HG03565 (cell line): ENCODE results near the gene SLC26A5.
"Not testable (repeated sequence)": the region's sequence is repeated elsewhere in the genome, so short reads cannot be mapped to it uniquely, and the experiment has no call there.

Experiments
- ATAC-seq: cut with Tn5 transposase; IDR thresholded peaks from one replicate; pipeline ENCODE4 v1.9.1; 2021; ENCODE audit warnings: mild to moderate bottlenecking, moderate library complexity; ENCODE audit not compliant: unreplicated experiment

Gene SLC26A5, protein sequence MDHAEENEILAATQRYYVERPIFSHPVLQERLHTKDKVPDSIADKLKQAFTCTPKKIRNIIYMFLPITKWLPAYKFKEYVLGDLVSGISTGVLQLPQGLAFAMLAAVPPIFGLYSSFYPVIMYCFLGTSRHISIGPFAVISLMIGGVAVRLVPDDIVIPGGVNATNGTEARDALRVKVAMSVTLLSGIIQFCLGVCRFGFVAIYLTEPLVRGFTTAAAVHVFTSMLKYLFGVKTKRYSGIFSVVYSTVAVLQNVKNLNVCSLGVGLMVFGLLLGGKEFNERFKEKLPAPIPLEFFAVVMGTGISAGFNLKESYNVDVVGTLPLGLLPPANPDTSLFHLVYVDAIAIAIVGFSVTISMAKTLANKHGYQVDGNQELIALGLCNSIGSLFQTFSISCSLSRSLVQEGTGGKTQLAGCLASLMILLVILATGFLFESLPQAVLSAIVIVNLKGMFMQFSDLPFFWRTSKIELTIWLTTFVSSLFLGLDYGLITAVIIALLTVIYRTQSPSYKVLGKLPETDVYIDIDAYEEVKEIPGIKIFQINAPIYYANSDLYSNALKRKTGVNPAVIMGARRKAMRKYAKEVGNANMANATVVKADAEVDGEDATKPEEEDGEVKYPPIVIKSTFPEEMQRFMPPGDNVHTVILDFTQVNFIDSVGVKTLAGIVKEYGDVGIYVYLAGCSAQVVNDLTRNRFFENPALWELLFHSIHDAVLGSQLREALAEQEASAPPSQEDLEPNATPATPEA

DNA sequence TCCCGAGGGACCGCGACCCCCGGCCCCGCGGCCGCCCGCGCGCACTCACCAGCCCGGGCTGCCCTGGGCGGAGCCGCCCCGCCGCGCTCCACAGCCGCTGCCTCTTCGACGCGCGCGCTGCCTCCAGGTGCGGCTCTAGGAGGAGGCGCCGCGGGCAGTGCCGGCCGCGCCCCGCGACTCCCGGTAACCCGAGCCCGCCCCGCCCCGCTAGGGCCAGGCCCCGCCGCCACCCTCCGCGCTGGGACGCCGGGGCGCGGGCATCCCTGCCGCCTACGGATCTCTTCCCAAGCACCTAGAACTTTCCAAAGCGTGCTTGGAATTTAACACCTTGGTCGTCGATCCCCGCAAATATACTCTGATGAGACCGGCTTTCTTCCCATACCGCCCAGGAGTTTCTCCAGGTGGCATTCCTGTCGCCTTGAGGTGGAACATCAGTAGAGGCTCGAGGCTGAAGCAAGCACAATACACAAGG is at the start of gene SLC26A5:
SLC26A5 (minus strand) TSS at position 159 of the 472 bp plus-strand sequence. CDS start 24,693 bp downstream, outside the sequence.
- ATAC-seq: no peak

DNA sequence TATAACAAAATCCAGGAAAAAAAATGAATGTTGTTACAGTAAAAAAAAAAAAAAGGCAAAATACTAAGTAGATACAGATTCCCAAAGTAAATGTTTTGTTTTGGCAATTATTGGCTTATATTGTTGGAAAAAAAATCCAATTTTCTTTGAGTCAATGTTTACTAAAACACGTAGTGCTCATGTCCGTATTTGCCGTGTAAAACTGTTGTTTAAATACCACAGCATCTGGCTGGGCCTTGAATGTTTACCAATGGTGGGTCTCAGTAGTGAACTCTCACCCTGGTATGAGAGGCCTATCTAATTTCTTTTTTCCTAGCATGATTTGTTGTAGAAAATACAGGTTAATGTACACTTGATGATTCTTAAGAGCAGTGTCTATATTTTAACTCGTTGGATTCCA is 41.4 kb upstream of the SLC26A5 start:
- ATAC-seq: no peak

DNA sequence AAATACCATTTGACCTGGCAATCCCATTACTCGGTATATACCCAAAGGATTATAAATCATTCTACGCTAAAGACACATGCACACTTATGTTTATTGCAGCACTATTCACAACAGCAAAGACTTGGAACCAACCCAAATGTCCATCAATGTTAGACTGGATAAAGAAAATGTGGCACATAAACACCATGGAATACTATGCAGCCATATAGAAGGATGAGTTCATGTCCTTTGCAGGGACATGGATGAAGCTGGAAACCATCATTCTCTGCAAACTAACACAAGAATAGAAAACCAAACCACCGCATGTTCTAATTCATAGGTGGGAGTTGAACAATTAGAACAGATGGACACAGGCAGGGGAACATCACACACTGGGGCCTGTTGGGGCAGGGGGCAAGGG is 40.9 kb upstream of the SLC26A5 start:
- not testable (repeated sequence) for ATAC-seq

DNA sequence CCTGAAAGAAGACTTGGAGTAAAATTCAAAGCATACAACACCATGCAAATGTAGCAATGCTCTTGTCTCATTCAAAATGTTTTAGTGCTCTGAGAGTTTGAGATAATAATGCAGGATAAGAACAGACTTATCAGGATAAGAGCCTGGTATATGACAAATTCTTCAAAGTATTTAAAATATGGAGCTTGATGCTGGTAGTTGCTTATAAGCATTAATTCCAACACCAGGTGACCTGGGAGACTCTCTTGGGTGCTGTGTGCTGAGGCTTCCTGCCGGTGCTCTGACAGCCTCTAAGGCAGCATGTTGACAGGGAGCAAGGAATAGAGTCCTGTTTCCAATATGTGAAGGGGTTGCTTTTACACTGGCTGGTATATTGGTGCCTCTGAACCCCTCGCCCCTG is 34.8 kb upstream of the SLC26A5 start:
- no peak for ATAC-seq

DNA sequence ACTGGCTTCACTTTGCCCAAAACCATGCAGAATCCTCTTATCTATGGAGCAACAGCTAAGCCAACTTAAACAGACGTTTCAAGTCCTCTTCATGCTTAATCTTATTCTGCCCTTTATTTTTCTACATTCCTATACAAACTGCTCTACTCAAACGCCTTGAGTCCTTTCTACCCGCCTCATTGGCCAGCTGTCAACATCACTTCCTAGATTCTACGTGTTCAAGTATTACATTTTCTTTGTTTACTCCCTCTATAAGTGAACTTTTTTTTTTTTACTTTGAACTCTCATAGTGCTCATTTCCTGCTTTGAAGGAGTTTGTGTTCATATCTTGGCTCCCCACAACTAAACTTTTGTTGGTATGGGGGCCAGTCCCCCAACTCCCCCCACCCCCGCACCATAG is 28.9 kb upstream of the SLC26A5 start:
- no peak for ATAC-seq

DNA sequence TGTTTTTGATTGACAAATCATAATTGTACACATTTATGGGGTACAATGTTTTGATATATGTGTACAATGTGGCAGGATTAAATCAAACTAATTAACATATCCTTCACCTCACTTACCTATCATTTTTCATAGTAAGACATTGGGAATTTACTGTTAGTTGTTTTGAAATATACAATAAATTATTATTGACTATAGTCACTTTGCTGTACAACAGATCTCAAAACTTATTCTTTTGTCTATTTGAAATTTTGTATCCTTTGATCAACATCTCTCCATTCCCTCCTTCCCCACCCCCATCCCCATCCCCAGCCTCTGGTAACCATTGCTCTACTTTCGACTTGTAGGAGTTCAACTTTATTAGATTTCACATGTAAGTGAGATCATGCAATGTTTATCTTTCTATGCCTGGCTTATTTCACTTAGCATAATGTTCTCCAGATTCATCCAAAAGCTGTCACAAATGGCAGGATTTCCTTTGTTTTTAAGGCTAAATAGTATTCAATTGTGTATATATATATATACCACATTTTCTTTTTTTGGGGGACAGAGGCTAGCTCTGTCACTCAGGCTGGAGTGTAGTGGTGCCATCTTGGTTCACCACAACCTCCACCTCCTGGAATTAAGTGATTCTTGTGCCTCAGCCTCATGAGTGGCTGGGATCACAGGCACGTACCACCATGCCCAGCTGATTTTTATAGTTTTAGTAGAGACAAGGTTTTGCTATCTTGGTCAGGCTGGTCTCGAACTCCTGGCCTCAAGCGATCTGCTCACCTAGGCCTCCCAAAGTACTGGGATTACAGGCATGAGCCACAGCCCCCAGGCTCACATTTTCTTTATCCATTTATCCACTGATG is 23.3 kb upstream of the SLC26A5 start:
- no peak for ATAC-seq

DNA sequence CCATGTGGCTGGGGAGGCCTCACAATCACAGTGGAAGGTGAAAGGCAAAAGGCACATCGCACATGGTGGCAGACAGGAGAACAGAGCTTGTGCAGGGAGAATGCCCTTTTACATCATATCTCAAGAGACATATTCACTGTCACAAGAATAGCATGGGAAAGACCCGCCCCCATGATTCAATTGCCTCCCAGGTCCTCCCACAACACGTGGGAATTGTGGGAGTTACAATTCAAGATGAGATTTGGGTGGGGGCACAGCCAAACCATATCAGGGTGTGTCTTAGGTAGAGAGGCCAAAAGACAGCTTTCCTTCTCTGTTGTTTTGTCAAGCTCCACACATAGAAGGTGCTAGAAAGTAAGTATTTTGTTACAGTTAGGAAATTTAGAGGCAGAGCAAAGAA is 20.8 kb upstream of the SLC26A5 start:
- no peak for ATAC-seq

DNA sequence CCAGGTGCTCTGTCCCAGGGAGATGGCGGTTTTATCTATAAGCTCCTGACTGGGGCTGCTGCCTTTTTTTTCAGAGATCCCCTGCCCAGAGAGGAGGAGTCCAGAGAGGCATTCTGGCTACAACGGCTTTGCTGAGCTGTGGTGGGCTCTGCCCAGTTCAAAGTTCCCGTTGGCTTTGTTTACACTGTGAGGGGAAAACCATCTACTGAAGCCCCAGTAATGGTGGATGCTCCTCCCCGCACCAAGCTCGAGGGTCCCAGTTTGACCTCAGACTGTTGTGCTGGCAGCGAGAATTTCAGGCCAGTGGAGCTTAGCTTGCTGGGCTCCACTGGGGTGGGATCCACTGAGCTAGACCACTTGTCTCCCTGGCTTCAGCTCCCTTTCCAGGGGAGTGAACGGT is 16.4 kb upstream of the SLC26A5 start:
- ATAC-seq: no peak

DNA sequence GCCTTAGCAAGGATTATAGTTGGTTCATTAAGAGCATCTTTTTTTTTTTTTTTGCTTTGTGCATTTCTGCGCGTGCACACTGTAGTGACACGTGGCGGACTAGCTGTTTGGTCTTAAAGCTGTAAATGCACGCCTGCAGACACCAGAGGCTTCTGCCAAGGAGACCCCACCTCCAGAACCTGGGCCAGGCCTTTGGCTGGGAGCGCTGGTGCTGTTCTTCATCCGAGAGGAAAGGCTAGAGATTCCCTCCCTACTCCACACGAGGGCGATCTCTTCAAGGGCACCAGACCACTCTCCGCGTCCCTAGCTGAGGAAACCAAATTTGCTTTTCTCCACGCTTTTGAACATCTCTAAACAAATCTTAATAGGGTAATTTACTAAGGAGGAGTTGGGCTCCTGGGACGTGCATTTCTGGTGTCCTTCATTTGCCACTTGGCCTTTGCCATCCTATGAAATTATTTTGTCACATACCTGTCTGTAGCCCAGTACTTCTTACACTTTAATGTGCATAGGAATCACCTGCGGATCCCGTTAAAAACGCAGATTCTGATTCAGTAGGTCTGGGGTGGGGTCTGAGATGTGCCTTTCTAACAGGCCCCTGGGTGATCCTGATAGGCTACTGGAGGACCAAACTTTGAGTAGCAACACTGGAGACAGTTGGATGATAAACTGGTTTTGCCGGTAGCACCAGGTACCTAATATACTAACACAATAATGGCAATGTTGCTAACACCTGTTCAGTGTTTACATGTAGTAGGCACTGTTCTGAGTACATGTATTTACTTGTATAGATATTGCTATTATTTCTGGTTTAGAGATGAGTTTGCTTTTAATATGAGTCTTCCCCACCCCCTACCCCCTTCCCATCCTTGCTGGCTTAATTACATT is 1.3 kb upstream of the SLC26A5 start:
- ATAC-seq: peak; percentile 68

DNA sequence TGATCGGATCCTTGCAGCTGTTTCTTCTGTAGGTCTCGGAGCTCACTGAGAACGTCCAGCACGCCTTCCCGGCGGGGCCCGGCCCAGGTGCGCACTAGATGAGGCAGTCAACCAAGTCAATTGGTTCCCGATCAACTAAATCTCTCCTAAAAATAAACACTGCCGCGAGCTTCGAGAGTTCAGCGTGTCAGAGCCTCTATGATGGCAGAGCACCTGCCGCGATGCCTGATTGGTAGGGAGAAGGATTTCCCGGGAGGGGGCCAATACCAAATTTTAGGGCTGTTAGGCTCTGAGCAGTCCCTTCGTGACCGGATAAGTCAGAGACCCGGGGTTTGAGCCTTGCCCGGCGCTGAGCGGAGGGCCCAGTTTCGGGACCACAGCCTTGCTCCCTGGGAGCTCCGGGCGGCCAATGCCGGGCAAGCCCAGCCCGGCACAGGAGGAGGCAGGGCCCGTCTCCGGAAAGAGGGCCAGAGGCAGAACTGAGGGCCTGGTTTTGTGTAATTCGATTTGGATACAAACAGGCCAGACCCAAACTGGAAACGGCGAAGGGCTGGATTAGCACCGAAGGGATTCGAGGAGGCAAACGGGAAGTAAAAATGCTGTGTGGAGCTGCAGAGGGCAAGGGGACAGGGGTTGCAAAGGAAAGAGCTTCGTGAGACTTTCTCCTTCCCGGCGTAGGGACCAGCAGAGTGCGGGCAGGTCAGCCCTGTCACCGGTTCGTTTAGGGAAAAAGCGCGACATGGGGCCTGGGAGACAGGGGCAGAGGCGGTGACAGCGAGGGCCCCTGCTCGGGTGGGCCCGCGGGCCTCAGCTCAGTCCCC is 569 bp downstream of the SLC26A5 start:
- ATAC-seq: no peak

DNA sequence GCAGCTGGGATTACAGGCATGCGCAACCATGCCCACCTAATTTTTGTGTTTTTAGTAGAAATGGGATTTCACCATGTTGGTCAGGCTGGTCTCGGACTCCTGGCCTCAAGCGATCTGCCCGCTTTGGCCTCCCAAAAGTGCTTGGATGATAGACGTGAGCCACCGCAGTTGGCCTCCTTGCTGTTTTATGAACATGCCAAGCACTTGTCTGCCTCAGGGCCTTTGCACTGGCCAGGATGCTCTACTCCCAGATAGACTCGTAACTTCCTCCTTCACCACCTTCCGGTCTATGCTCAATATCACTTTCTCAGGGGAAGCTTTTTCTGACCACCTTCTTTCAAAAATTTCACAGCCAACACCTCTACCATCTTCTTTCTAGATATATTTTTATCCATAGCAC is 6.3 kb downstream of the SLC26A5 start:
- no peak for ATAC-seq

DNA sequence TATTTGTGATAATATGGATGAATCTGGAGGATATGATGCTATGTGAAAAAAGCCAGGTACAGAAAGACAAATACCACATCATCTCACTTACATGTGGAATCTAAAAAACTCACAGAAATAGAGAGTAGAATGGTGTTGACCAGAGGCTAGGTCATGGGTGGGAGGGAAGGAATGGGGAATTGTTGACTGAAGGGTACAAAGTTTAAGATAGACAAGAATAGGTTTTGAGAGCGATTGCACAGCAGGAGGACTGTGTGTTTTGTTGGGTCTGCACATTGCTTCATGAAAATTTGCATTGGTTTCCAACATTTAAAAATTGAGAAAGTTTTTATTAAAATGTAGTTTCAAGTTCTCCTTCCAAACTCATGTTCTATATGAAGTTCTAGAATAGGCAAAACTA is 8.4 kb downstream of the SLC26A5 start:
- ATAC-seq: no peak

DNA sequence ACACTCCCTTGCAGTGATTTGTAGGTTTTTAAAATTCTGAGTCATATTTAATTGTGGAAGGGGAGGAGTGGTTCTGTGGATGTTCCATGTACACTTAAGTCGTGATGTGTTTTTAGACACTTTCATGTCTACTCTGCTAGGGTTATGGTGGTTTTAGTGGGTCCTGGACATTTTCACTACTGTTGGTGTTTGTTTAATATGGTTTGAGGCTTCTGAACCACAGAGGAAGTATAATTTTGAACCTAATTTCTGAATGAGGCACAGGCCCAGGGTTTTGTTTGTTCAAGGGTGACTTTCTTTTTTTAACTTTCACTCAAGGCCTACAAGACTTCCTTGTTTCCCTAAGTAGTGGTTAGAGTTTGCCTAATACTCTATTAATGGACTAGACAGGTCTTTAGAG is 13.3 kb downstream of the SLC26A5 start:
- peak; percentile 89 for ATAC-seq

DNA sequence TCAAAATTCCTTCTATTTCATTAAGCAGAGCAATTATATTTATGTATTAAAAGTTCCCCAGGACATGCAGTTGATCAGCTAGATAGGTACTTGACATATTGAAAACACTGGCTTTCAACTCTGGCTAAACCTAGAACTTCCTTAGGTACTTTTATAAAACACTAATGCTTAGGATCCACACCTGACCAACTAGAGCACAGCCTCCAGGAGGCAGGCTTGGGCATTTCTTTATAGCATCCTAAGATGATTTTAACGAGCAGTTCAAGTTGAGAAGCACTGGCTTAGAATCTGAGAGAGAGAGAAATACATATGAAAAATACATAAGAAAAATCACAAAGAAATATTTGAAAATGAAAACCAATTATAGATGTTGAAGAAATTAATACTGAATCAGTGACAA is 20.8 kb downstream of the SLC26A5 start:
- no peak for ATAC-seq

DNA sequence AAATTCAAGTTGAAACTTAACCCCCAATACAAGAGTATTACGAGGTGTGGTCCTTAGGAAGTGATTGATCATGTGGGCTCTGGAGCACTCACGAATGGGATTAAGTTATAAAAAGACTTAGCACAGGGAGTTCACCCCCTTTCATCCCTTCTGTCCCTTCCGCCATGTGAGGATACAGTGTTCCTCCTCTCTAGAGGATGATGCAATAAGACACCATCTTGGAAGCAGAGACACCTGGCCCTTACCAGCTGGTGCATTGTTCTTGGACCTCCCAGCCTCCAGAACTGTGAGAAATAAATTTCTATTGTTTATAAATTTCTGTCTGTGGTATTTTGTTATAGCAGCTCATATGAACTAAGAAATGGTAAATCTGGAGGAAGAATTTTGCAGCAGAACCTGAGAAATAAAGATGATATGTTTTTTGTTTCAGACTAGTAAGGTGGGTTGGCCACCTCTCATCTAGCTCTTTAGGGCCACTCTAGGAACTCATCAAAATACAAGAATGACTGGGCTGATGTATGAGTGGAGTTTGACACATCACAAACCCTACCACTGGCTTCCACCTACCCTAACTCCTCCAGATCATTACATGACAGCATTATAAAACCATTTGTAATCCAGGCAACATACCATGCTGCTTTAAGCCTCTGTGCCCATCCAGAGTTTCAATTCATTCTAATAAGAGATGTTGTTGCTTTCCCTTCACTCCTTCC is 22.4 kb downstream of the SLC26A5 start:
- ATAC-seq: no peak

DNA sequence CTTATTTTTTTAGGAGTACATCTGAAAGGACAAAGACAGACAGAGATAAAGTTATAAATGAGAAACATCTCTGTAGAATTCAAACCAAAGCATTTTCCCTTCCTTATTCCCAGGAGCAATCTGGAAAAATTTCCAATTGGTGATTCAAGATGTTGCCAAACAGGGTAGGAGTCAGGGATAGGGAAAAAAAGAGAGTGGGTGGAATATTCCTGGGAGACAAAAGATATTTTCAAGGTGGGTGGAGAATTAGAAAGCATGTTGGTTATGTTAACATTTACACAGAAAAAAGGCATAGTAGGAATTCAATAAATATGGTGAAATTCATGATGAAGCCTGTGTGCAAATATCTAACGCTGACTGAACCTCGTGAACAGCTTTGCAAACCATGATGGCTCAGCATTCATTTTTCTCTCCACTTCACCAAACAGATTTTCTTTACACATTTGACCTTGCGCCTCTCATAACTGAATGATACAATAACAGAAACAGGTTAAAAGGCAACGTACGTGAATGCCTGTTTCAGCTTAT is 25.1 kb downstream of the SLC26A5 start:
- ATAC-seq: no peak

DNA sequence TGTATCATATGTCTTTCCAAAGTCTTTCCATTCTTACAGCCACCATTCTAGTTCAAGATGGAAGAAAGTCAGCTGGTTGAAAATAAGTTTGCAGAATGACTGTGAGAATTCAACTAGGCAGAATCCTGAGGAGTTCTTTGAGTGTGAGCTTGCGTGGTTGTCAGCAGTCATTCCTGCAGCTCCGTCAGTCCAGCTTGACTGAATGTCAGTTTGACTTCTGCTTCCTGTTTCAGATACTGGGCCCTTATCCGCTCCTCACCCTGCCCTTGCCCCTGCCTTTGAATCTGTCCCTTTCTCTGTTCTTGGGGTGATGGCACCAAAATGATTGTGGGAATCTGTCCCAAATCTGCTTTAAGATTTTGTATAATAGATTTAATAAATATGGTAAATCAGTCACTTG is 27.8 kb downstream of the SLC26A5 start:
- no peak for ATAC-seq

DNA sequence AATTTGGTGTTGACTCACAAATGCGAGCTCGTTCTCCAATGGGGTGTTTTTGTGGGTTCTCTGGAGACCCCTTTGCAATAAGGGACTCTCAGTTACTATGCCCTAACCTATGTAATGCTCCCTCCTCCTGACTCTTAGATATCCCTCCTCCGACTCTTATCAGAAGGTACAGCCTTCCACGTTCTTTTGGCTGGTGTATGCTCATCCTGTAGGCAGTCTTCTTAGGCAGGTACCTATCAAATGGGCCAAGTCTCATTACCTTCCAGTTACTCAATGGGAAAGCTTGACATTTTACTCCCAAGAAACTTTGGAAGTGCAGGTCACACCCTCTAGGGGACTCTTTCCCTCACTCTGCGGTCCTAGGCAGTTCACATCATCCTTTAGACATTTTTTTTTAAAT is 32.6 kb downstream of the SLC26A5 start:
- no peak for ATAC-seq

DNA sequence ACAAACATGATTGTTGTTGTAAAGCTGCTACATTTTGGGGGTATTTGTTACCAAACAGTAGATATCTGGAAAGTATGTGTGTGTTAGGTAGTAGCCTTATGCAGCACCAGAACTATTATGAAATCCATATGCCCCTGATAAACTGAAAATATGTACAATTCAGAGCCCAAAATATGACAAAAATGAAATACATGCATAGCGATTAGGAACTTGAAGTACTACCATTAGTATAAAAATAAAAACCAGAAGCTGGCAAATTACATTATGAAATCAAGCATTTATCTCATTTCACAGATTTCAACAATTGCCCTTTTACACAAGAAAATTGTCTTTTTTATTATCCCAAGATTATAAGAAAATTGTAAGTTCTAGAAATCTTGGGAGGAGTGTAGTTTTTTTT is 33.9 kb downstream of the SLC26A5 start:
- no peak for ATAC-seq
